ENCODE results near the gene BTBD2. TPM values are rescaled to one million over a fixed set of nuclear protein-coding genes. Genes with fewer than 3 reads are reported as not detected.

Gene BTBD2
- total and polyA plus RNA-seq, 2 experiments from 2014 or later, result 23.8 to 130 TPM

GRCh38 chr19:2016041-2016807 lies 710 bp upstream of the BTBD2 start:
- Histone ChIP-seq H3K79me2 (replicated peaks; ENCODE audit: insufficient read depth) (0 out of 2 replicates have a peak, but pooled peaks cover 3% of the 10 kb centered on the region), H2AFZ (no peak overlapping the region), H4K20me1 (replicated peaks; ENCODE audit: insufficient read depth) (no peaks in the 10 kb centered on the region), H3K36me3 (ENCODE audit: insufficient read depth) (no peaks in the 10 kb centered on the region), H3K4me2 (no peak overlapping the region), H3F3A (replicated peaks; ENCODE audit: low read depth) (peaks cover 9% of the 10 kb centered on the region; the same call in 1 of the 2 replicates), H3K27ac (ENCODE audit: low read depth) (0 out of 2 replicates have a peak overlapping the region, but pooled peaks have one; percentile 32), H3K27me3 (ENCODE audit: insufficient read depth) (no peaks in the 10 kb centered on the region), H3K4me3 (no peak overlapping the region), H3K4me1 (ENCODE audit: insufficient read depth) (peaks cover 3% of the 10 kb centered on the region; the same call in 1 of the 2 replicates), H3K9me2 (ENCODE audit: insufficient read depth) (no peaks in the 10 kb centered on the region)
- Mint-ChIP-seq H3K4me1 (peaks cover 5% of the 10 kb centered on the region), H3K36me3 (ENCODE audit: low read depth) (peaks cover 10% of the 10 kb centered on the region), H3K9me3 (no peaks in the 10 kb centered on the region), H3K27me3 (ENCODE audit: insufficient read depth, low read depth, poor library complexity) (peaks cover 13% of the 10 kb centered on the region), H3K4me3 (peak overlapping the region; percentile 58), H3K27ac (no peak overlapping the region)
- TF ChIP-seq NANOG (IDR thresholded peaks at IDR 0.05; ENCODE audit: borderline replicate concordance) (no peak), CREB1 (CRISPR knock-in tag; IDR thresholded peaks at IDR 0.05; ENCODE audit: low read depth) (no peak), JUNB (IDR thresholded peaks at IDR 0.05; ENCODE audit: unreplicated experiment) (no peak), ZNF462 (CRISPR knock-in tag; IDR thresholded peaks at IDR 0.05) (no peak), ZNF331 (CRISPR knock-in tag; IDR thresholded peaks at IDR 0.05; ENCODE audit: low read depth) (no peak), EZH2 (IDR thresholded peaks at IDR 0.05; ENCODE audit: low read depth, unreplicated experiment) (no peak), POLR2AphosphoS5 (IDR thresholded peaks at IDR 0.05; ENCODE audit: low read depth) (no peak), ETS1 (IDR thresholded peaks at IDR 0.05) (no peak), STAT1 (IDR thresholded peaks at IDR 0.05; ENCODE audit: unreplicated experiment) (no peak), EZH2phosphoT487 (IDR thresholded peaks at IDR 0.05; ENCODE audit: unreplicated experiment) (no peak), CTCF (conservative IDR thresholded peaks at IDR 0.05; ENCODE audit: low read depth in 2 of 2) (no peak), REST (IDR thresholded peaks at IDR 0.05; ENCODE audit: unreplicated experiment) (no peak), ZNF114 (CRISPR knock-in tag; IDR thresholded peaks at IDR 0.05) (no peak)
- peak; percentile 67 for DNase-seq (ENCODE audit: low spot score)
- peak; percentile 32 for ATAC-seq
